ENCODE results near the gene LST1. TPM values are rescaled to one million over a fixed set of nuclear protein-coding genes. Genes with fewer than 3 reads are reported as not detected.

LST1 gene
- total RNA-seq, 2 donors from 2014 or later = 2.8 to 8.5 TPM

- no peaks in the 10 kb centered on the region for H3K27me3 ChIP-seq
- DNase-seq (ENCODE audit: low spot score) = no peak
- peaks cover 39% of the 10 kb centered on the region for H3K36me3 ChIP-seq
- no peak overlapping the region for H3K4me3 ChIP-seq
- peaks cover 0 to 39% of the 10 kb centered on the region in 2 donors for H3K4me1 ChIP-seq
- TF ChIP-seq CTCF (IDR thresholded peaks at IDR 0.05) = no peak
- H3K9me3 ChIP-seq = no peaks in the 10 kb centered on the region
- H3K27ac ChIP-seq = peak overlapping the region; percentile 19 to 53
Measured at GRCh38 chr6:31558318-31558625, 27.8 kb upstream of the LST1 start.

GRCh38 chr6:31558631-31559500 lies 27.2 kb upstream of the LST1 start:
- Histone ChIP-seq H3K9me3 (no peaks in the 10 kb centered on the region), H3K27me3 (no peaks in the 10 kb centered on the region), H3K4me3 (no peak overlapping the region), H3K4me1 (peaks cover 0 to 39% of the 10 kb centered on the region in 2 donors), H3K36me3 (peaks cover 36% of the 10 kb centered on the region), H3K27ac (peak overlapping the region; percentile 53 to 54)
- DNase-seq (ENCODE audit: low spot score) = no peak
- TF ChIP-seq CTCF (IDR thresholded peaks at IDR 0.05) = no peak

- Histone ChIP-seq H3K4me3 (no peak overlapping the region), H3K9me3 (no peaks in the 10 kb centered on the region), H3K27ac (peak overlapping the region; percentile 53 to 54), H3K36me3 (peaks cover 36% of the 10 kb centered on the region), H3K4me1 (peaks cover 0 to 39% of the 10 kb centered on the region in 2 donors), H3K27me3 (no peaks in the 10 kb centered on the region)
- DNase-seq (ENCODE audit: low spot score) = no peak
- TF ChIP-seq CTCF (IDR thresholded peaks at IDR 0.05) = no peak
Measured at GRCh38 chr6:31559606-31559957, 26.5 kb upstream of the LST1 start.

GRCh38 chr6:31559958-31560696 lies 25.9 kb upstream of the LST1 start:
- Histone ChIP-seq H3K27me3 (no peaks in the 10 kb centered on the region), H3K9me3 (no peaks in the 10 kb centered on the region), H3K36me3 (peaks cover 36% of the 10 kb centered on the region), H3K4me1 (peaks cover 0 to 39% of the 10 kb centered on the region in 2 donors), H3K27ac (peak overlapping the region; percentile 53 to 54), H3K4me3 (no peak overlapping the region)
- peak; percentile 74 for DNase-seq (ENCODE audit: low spot score)
- TF ChIP-seq CTCF (IDR thresholded peaks at IDR 0.05) = no peak

GRCh38 chr6:31560697-31561058 lies 25.4 kb upstream of the LST1 start:
- no peaks in the 10 kb centered on the region for H3K9me3 ChIP-seq
- H3K27me3 ChIP-seq = no peaks in the 10 kb centered on the region
- peaks cover 36% of the 10 kb centered on the region for H3K36me3 ChIP-seq
- peak overlapping the region; percentile 53 to 54 for H3K27ac ChIP-seq
- H3K4me1 ChIP-seq = peaks cover 0 to 39% of the 10 kb centered on the region in 2 donors
- DNase-seq (ENCODE audit: low spot score) = no peak
- no peak for TF ChIP-seq CTCF (IDR thresholded peaks at IDR 0.05)
- H3K4me3 ChIP-seq = no peak overlapping the region

Data from right atrium auricular region (tissue), 2 donors.